Measurements from ENCODE around the gene SLC9A6.
A peak's percentile ranks its signal among the peaks of the same experiment; 100 is the strongest.

SLC9A6 gene

DNA sequence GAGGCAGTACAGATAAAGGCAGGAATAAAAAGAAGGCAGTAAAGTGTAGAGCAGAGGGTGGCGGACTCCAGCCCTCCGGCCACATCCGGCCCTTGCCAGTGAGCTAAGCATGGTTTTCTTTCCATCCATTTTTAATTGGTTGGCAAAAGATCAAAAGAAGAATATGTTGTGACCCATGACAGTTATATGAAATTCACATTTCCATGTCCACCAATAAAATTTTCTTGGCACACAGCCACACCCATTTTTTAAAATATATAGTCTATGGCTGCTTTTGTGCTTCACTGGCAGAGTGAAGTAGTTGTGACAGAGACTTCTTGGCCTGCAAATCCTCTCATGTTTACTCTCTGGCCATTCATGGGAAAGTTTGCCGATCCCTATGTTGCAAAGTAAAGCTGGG, 29.8 kb downstream of the SLC9A6 start:
- Histone ChIP-seq H3K79me2 (ENCODE audit: low read length) (no peaks in the 10 kb centered on the region), H3K9me3 (replicated peaks; ENCODE audit: insufficient read depth, low read length) (no peaks in the 10 kb centered on the region), H3F3A (ENCODE audit: insufficient read depth, low read length) (no peaks in the 10 kb centered on the region), H3K36me3 (replicated peaks; ENCODE audit: insufficient read depth, low read length) (no peaks in the 10 kb centered on the region), H4K20me1 (ENCODE audit: insufficient read depth, low read length) (no peaks in the 10 kb centered on the region), H3K4me3 (ENCODE audit: low read length) (no peak overlapping the region), H3K27ac (ENCODE audit: low read length) (no peak overlapping the region), H3K9ac (ENCODE audit: low read length) (no peak overlapping the region), H3K4me1 (ENCODE audit: low read length) (no peaks in the 10 kb centered on the region), H3K27me3 (replicated peaks; ENCODE audit: insufficient read depth, low read length) (no peaks in the 10 kb centered on the region), H3K4me2 (ENCODE audit: low read depth, low read length) (no peak overlapping the region), H2AFZ (ENCODE audit: low read length) (no peak overlapping the region), H3K9me2 (replicated peaks; ENCODE audit: insufficient read depth, low read length) (no peaks in the 10 kb centered on the region)
- DNase-seq, result no peak
- no peak for TF ChIP-seq EZH2phosphoT487 (IDR thresholded peaks at IDR 0.05; ENCODE audit: low read length)
- no peak for TF ChIP-seq EZH2 (optimal IDR thresholded peaks at IDR 0.05; ENCODE audit: low read depth, low read length)

DNA sequence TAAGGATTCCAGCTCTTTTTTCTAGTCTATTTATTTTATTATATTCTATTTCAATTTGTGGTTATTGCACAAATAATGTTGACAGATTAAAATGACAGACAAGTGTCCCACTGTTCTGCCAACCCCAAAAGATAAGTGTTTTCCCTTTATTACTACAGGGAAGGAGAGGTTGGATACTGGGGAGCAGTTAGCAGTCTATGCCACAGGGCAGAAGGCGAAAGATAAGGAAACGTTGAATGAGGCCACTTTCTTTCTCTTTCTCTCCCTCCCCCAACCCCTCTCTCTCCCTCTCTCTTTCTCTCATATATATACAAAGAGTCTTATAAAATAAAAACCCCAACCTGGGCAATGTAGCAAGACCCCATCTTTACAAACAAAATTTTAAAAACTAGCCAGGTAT, 31.6 kb downstream of the SLC9A6 start:
- H3K27me3 ChIP-seq (replicated peaks; ENCODE audit: insufficient read depth, low read length), result no peaks in the 10 kb centered on the region
- H3K27ac ChIP-seq (ENCODE audit: low read length), result no peak overlapping the region
- TF ChIP-seq EZH2phosphoT487 (IDR thresholded peaks at IDR 0.05; ENCODE audit: low read length) (no peak), EZH2 (optimal IDR thresholded peaks at IDR 0.05; ENCODE audit: low read depth, low read length) (no peak)
- TF ChIP-seq, protein P1, sequence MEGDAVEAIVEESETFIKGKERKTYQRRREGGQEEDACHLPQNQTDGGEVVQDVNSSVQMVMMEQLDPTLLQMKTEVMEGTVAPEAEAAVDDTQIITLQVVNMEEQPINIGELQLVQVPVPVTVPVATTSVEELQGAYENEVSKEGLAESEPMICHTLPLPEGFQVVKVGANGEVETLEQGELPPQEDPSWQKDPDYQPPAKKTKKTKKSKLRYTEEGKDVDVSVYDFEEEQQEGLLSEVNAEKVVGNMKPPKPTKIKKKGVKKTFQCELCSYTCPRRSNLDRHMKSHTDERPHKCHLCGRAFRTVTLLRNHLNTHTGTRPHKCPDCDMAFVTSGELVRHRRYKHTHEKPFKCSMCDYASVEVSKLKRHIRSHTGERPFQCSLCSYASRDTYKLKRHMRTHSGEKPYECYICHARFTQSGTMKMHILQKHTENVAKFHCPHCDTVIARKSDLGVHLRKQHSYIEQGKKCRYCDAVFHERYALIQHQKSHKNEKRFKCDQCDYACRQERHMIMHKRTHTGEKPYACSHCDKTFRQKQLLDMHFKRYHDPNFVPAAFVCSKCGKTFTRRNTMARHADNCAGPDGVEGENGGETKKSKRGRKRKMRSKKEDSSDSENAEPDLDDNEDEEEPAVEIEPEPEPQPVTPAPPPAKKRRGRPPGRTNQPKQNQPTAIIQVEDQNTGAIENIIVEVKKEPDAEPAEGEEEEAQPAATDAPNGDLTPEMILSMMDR (IDR thresholded peaks at IDR 0.05; ENCODE audit: low read length), result no peak
- no peaks in the 10 kb centered on the region for H3F3A ChIP-seq (ENCODE audit: insufficient read depth, low read length)
- H3K4me2 ChIP-seq (ENCODE audit: low read depth, low read length), result no peak overlapping the region
- H3K36me3 ChIP-seq (replicated peaks; ENCODE audit: insufficient read depth, low read length), result no peaks in the 10 kb centered on the region
- no peak for DNase-seq
- H3K4me1 ChIP-seq (ENCODE audit: low read length), result peaks cover 9% of the 10 kb centered on the region
- H3K79me2 ChIP-seq (ENCODE audit: low read length), result no peaks in the 10 kb centered on the region
- H3K9ac ChIP-seq (ENCODE audit: low read length), result no peak overlapping the region
- no peaks in the 10 kb centered on the region for H3K9me3 ChIP-seq (replicated peaks; ENCODE audit: insufficient read depth, low read length)
- no peak overlapping the region for H3K4me3 ChIP-seq (ENCODE audit: low read length)
- no peaks in the 10 kb centered on the region for H3K9me2 ChIP-seq (replicated peaks; ENCODE audit: insufficient read depth, low read length)
- H2AFZ ChIP-seq (ENCODE audit: low read length), result no peak overlapping the region
- H4K20me1 ChIP-seq (ENCODE audit: insufficient read depth, low read length), result no peaks in the 10 kb centered on the region

DNA sequence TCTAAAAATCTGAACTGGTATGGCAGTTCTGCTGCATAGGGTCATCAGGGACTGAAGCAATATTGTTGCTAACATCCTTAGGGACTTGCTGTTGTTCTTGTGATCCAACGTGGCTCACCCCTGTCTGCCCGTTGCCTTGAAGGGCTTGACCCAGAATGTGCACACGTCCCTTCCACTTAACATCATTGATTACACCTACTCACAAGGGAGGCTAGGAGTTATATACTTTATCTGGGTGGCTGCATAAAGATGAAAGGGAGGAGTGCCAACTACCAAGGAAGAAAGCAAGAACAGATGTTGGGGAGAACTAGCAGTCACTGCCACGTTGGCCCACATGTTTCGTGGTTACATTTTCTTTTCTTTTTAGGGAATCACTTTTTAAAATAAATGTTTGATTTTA, 34.0 kb downstream of the SLC9A6 start:
- Histone ChIP-seq H4K20me1 (ENCODE audit: insufficient read depth, low read length) (no peaks in the 10 kb centered on the region), H3K9me3 (replicated peaks; ENCODE audit: insufficient read depth, low read length) (no peaks in the 10 kb centered on the region), H3K27ac (ENCODE audit: low read length) (no peak overlapping the region), H3K4me1 (ENCODE audit: low read length) (peaks cover 10% of the 10 kb centered on the region), H3K36me3 (replicated peaks; ENCODE audit: insufficient read depth, low read length) (no peaks in the 10 kb centered on the region), H3K27me3 (replicated peaks; ENCODE audit: insufficient read depth, low read length) (no peaks in the 10 kb centered on the region), H3F3A (ENCODE audit: insufficient read depth, low read length) (no peaks in the 10 kb centered on the region), H3K79me2 (ENCODE audit: low read length) (no peaks in the 10 kb centered on the region), H3K4me2 (ENCODE audit: low read depth, low read length) (no peak overlapping the region), H3K9ac (ENCODE audit: low read length) (no peak overlapping the region), H2AFZ (ENCODE audit: low read length) (no peak overlapping the region), H3K4me3 (ENCODE audit: low read length) (no peak overlapping the region), H3K9me2 (replicated peaks; ENCODE audit: insufficient read depth, low read length) (no peaks in the 10 kb centered on the region)
- no peak for TF ChIP-seq EZH2 (optimal IDR thresholded peaks at IDR 0.05; ENCODE audit: low read depth, low read length)
- TF ChIP-seq EZH2phosphoT487 (IDR thresholded peaks at IDR 0.05; ENCODE audit: low read length), result no peak
- TF ChIP-seq, protein P1 (IDR thresholded peaks at IDR 0.05; ENCODE audit: low read length), result no peak
- no peak for DNase-seq

DNA sequence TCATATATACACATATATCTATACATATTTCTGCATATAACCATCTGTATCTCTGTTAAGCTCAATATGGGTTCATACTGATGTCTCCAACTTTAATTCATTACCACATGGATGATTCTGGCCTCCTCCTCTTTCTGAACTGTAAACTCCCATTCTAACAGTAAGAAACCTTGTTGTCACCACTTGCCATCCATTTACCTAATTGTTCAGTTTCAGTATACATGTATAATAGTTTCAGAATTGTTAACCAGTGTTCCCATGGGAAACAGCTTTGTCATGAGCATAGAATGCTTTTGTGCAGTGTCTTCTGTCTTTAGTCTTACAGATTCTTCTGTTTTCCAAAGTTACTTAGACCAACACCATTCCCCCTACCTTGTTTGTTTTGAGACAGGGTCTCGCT, 35.9 kb downstream of the SLC9A6 start:
- TF ChIP-seq EZH2 (optimal IDR thresholded peaks at IDR 0.05; ENCODE audit: low read depth, low read length) (no peak), EZH2phosphoT487 (IDR thresholded peaks at IDR 0.05; ENCODE audit: low read length) (no peak)
- TF ChIP-seq, protein P1 (IDR thresholded peaks at IDR 0.05; ENCODE audit: low read length), result no peak
- Histone ChIP-seq H3K9me3 (replicated peaks; ENCODE audit: insufficient read depth, low read length) (no peaks in the 10 kb centered on the region), H3K36me3 (replicated peaks; ENCODE audit: insufficient read depth, low read length) (no peaks in the 10 kb centered on the region), H4K20me1 (ENCODE audit: insufficient read depth, low read length) (no peaks in the 10 kb centered on the region), H3K9ac (ENCODE audit: low read length) (no peak overlapping the region), H3K4me2 (ENCODE audit: low read depth, low read length) (no peak overlapping the region), H2AFZ (ENCODE audit: low read length) (no peak overlapping the region), H3K9me2 (replicated peaks; ENCODE audit: insufficient read depth, low read length) (no peaks in the 10 kb centered on the region), H3K27ac (ENCODE audit: low read length) (peak overlapping the region; percentile 30; the same call in 1 of the 2 replicates), H3K4me1 (ENCODE audit: low read length) (peaks cover 10% of the 10 kb centered on the region), H3K79me2 (ENCODE audit: low read length) (no peaks in the 10 kb centered on the region), H3F3A (ENCODE audit: insufficient read depth, low read length) (no peaks in the 10 kb centered on the region), H3K27me3 (replicated peaks; ENCODE audit: insufficient read depth, low read length) (no peaks in the 10 kb centered on the region), H3K4me3 (ENCODE audit: low read length) (no peak overlapping the region)
- no peak for DNase-seq
